CD4-positive, alpha-beta T cell (primary cell): ENCODE measurements around the gene ICOS. TPM values are rescaled to one million over a fixed set of nuclear protein-coding genes. Genes with fewer than 3 reads are reported as not detected.

Source experiments
- ATAC-seq: fragments of 200-7000 bp; cut with Tn5 transposase; one replicate; pipeline ENCODE4 v1.10.0; 2022; ENCODE audit warnings: mild to moderate bottlenecking; ENCODE audit not compliant: poor library complexity
- CTCF ChIA-PET: fragments of 350-600 bp; sonication (Branson Sonifier 250); formaldehyde crosslinking; loops from one replicate; lab custom pipeline; 2021; ENCODE audit warnings: antibody characterized with exemption, inconsistent platforms; lab: Charles Lee
- POLR2A ChIA-PET: fragments of 350-600 bp; sonication (Branson Sonifier 250); formaldehyde crosslinking; loops from one replicate; lab custom pipeline; 2021; ENCODE audit warnings: antibody characterized with exemption, inconsistent platforms; lab: Charles Lee
- DNase-seq, 14 experiments: peaks; one replicate each; pipeline ENCODE4 v3.0.0-alpha.2; 2013 to 2020; ENCODE audit warnings: mixed read lengths in 2 of 14
- H3K27ac ChIP-seq, 2 donors: one replicate each; pipeline versions ENCODE4 v1.5.1 to v1.7.0; 2013; ENCODE audit warnings: low read length in 2 of 2, low read depth in 1 of 2, mild to moderate bottlenecking in 1 of 2
- H3K27me3 ChIP-seq, 2 experiments: 1 replicate in 1 of 2; 2 replicates in 1 of 2; pipeline versions ENCODE4 v1.6.1 to v1.7.0; 2013; ENCODE audit warnings: low read length in 2 of 2, control low read depth in 1 of 2, mild to moderate bottlenecking in 1 of 2, moderate library complexity in 1 of 2; ENCODE audit not compliant: insufficient read depth in 2 of 2, control insufficient read depth in 1 of 2
- H3K36me3 ChIP-seq: one replicate; pipeline ENCODE4 v1.6.1; 2013; ENCODE audit warnings: low read length, control low read depth; ENCODE audit not compliant: insufficient read depth
- H3K4me1 ChIP-seq: one replicate; pipeline ENCODE4 v1.6.1; 2013; ENCODE audit warnings: low read length, control low read depth; ENCODE audit not compliant: insufficient read depth
- H3K4me3 ChIP-seq: one replicate; pipeline ENCODE4 v1.5.1; 2013; ENCODE audit warnings: mild to moderate bottlenecking, low read length, moderate library complexity
- H3K9me3 ChIP-seq, 2 experiments: 1 replicate in 1 of 2; 2 replicates in 1 of 2; pipeline versions ENCODE4 v1.6.1 to v1.7.0; 2013; ENCODE audit warnings: low read length in 2 of 2, mild to moderate bottlenecking in 2 of 2, control low read depth in 1 of 2, moderate library complexity in 1 of 2; ENCODE audit not compliant: control insufficient read depth in 1 of 2, insufficient read depth in 1 of 2
- H3K27ac Mint-ChIP-seq: one replicate; pipeline ENCODE4 v1.8.0; 2020; ENCODE audit warnings: mixed read lengths
- H3K27me3 Mint-ChIP-seq: one replicate; pipeline ENCODE4 v1.8.0; 2021; ENCODE audit warnings: mixed read lengths
- H3K36me3 Mint-ChIP-seq: one replicate; pipeline ENCODE4 v1.8.0; 2021; ENCODE audit warnings: low read depth, mixed read lengths
- H3K4me1 Mint-ChIP-seq: one replicate; pipeline ENCODE4 v1.8.0; 2021; ENCODE audit warnings: low read depth, mixed read lengths
- H3K4me3 Mint-ChIP-seq: one replicate; pipeline ENCODE4 v1.8.0; 2020; ENCODE audit warnings: mild to moderate bottlenecking, mixed read lengths
- H3K9me3 Mint-ChIP-seq: one replicate; pipeline ENCODE4 v1.8.0; 2020; ENCODE audit warnings: mixed read lengths
- intact Hi-C, 2 experiments: fragments of 100-400 bp; cut with DNase I in 1 of 2; cut with micrococcal nuclease in 1 of 2; formaldehyde crosslinking; loops; one replicate each; pipeline versions ENCODE4 v1.15.1 to v1.9.0; 2023 to 2025; cut with DNase I, micrococcal nuclease
- total RNA-seq, 174 experiments: library from RNA in 2 of 174; stranded (reverse) in 2 of 174; gene quantifications; one replicate each; pipeline ENCODE4 v1.2.3 and lab custom pipeline; 2021 to 2026
- TF ChIP-seq, protein P1 (sequence below): fragments of 200-600 bp; IDR thresholded peaks from one replicate; pipeline ENCODE4 v1.8.0; 2022; ENCODE audit warnings: antibody characterized with exemption, mild to moderate bottlenecking

ICOS gene
- total RNA-seq, 2 experiments from 2014 or later: 93.3 to 98.1 TPM

DNA sequence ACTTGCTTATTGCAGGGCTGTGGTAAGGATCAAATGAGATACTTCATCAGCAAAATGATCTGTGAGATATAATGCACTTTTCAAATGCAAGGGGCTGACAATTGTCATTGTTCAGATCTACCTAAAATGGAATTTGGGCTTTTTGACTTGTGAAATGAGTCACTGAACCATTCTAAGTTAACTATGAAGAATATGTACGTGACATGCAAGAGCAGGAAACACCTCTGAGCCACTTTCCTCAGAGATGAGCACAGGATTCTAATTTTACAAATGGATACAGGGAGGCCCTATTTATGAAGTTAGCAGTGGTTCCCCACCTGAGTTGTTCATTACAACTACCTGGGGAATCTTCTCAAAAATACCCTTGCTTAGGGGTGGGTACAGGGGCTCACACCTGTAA is 42.3 kb upstream of the ICOS start:
- no peaks in the 10 kb centered on the region for H3K9me3 Mint-ChIP-seq
- ATAC-seq (no peak), DNase-seq (no peak)
- CTCF ChIA-PET: no interaction called here
- peaks cover 12% of the 10 kb centered on the region for H3K4me1 Mint-ChIP-seq
- H3K36me3 Mint-ChIP-seq: no peaks in the 10 kb centered on the region
- H3K36me3 ChIP-seq: no peaks in the 10 kb centered on the region
- no peaks in the 10 kb centered on the region for H3K27me3 ChIP-seq
- POLR2A ChIA-PET: no interaction called here
- H3K27me3 Mint-ChIP-seq: no peaks in the 10 kb centered on the region
- H3K9me3 ChIP-seq: no peaks in the 10 kb centered on the region
- H3K27ac Mint-ChIP-seq: no peak overlapping the region
- no peak overlapping the region for H3K4me3 ChIP-seq
- no peak overlapping the region for H3K4me3 Mint-ChIP-seq
- no peaks in the 10 kb centered on the region for H3K4me1 ChIP-seq
- TF ChIP-seq, protein P1, sequence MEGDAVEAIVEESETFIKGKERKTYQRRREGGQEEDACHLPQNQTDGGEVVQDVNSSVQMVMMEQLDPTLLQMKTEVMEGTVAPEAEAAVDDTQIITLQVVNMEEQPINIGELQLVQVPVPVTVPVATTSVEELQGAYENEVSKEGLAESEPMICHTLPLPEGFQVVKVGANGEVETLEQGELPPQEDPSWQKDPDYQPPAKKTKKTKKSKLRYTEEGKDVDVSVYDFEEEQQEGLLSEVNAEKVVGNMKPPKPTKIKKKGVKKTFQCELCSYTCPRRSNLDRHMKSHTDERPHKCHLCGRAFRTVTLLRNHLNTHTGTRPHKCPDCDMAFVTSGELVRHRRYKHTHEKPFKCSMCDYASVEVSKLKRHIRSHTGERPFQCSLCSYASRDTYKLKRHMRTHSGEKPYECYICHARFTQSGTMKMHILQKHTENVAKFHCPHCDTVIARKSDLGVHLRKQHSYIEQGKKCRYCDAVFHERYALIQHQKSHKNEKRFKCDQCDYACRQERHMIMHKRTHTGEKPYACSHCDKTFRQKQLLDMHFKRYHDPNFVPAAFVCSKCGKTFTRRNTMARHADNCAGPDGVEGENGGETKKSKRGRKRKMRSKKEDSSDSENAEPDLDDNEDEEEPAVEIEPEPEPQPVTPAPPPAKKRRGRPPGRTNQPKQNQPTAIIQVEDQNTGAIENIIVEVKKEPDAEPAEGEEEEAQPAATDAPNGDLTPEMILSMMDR: no peak
- no peak overlapping the region for H3K27ac ChIP-seq
- intact Hi-C loops: loop anchor here in 1 of 2 experiments (5.0 kb wide), 1 partner anchor 47 kb away; no protein-coding TSS in a partner anchor

DNA sequence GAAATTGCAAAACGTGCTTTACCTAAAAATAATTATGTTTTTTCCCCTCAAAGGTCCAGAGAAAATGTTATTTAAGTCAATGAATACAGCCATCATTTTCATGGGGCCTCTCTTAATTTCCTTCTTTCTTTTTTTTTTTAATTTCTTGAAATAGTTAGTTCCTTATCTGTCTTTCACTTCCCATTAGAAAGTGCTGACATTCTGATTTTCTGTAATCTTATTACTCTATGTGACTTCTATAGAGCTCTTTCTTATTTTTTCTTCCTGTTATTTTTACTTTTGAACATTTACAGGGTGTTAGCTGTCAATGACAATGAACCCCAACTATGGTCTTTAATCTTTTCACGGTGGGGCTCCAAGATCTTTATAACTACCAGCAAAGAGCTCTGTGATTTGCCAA is 39.0 kb upstream of the ICOS start:
- intact Hi-C loops: no loop called here
- Mint-ChIP-seq H3K36me3 (peaks cover 5% of the 10 kb centered on the region), H3K4me3 (no peak overlapping the region), H3K27me3 (no peaks in the 10 kb centered on the region), H3K27ac (no peak overlapping the region), H3K9me3 (peaks cover 5% of the 10 kb centered on the region), H3K4me1 (peaks cover 12% of the 10 kb centered on the region)
- no peak overlapping the region for H3K27ac ChIP-seq
- POLR2A ChIA-PET: interaction anchor here (1.1 to 1.7 kb wide), 4 partner anchors 11 to 30 kb away, joined by 4 to 6 read pairs (median 4); partner anchors contain the start of gene CTLA4
- TF ChIP-seq, protein P1: no peak
- H3K4me1 ChIP-seq: no peaks in the 10 kb centered on the region
- no peaks in the 10 kb centered on the region for H3K27me3 ChIP-seq
- H3K4me3 ChIP-seq: no peak overlapping the region
- H3K36me3 ChIP-seq: no peaks in the 10 kb centered on the region
- DNase-seq (no peak), ATAC-seq (no peak)
- peaks cover 0 to 15% of the 10 kb centered on the region in 2 experiments for H3K9me3 ChIP-seq
- CTCF ChIA-PET: no interaction called here

GRCh38 chr2:203898657-203899056 is 37.9 kb upstream of the ICOS start:
- H3K4me1 ChIP-seq: no peaks in the 10 kb centered on the region
- peaks cover 0 to 20% of the 10 kb centered on the region in 2 experiments for H3K9me3 ChIP-seq
- Mint-ChIP-seq H3K4me1 (peaks cover 12% of the 10 kb centered on the region), H3K27ac (no peak overlapping the region), H3K4me3 (no peak overlapping the region), H3K36me3 (peaks cover 5% of the 10 kb centered on the region), H3K9me3 (peaks cover 5% of the 10 kb centered on the region), H3K27me3 (no peaks in the 10 kb centered on the region)
- TF ChIP-seq, protein P1: no peak
- ChIA-PET CTCF (no interaction called here), POLR2A (interaction anchor here (0.9 to 1.4 kb wide), 2 partner anchors 12 to 23 kb away, joined by 3 to 4 read pairs; no protein-coding TSS in a partner anchor)
- no peak overlapping the region for H3K4me3 ChIP-seq
- no peak for ATAC-seq
- H3K27me3 ChIP-seq: no peaks in the 10 kb centered on the region
- no peaks in the 10 kb centered on the region for H3K36me3 ChIP-seq
- no peak overlapping the region for H3K27ac ChIP-seq
- intact Hi-C loops: no loop called here
- DNase-seq: no peak
